Measurements from ENCODE around the gene LENG8. TPM values are rescaled to one million over a fixed set of nuclear protein-coding genes. Genes with fewer than 3 reads are reported as not detected.

LENG8 gene
- total and polyA plus RNA-seq, 2 of the 4 experiments (the other 2 are of a cell fraction) = 21.1 to 93.9 TPM

- no peak overlapping the region for H3K56ac ChIP-seq (ENCODE audit: extremely low read depth, insufficient read depth, low read length)
- H3K14ac ChIP-seq (replicated peaks; ENCODE audit: low read depth, low read length) = no peak overlapping the region
- no peak for ATAC-seq (ENCODE audit: low read depth)
- intact Hi-C loops (cut with micrococcal nuclease) (no loop called here), dilution Hi-C loops (cut with HindIII; ENCODE audit: low sequenced_read_pairs, unreplicated experiment) (no loop called here), in situ Hi-C loops (cut with MboI; ENCODE audit: low sequenced_read_pairs) (loop anchor here (10.0 to 25.0 kb wide), 6 partner anchors 250 to 1682 kb away; partner anchors contain the start of genes NAT14, NDUFA3, OSCAR and PRPF31)
- no peak overlapping the region for H4K91ac ChIP-seq (ENCODE audit: insufficient read depth, low read depth, low read length)
- ChIA-PET CTCF (no interaction called here), POLR2A (ENCODE audit: unreplicated experiment) (no interaction called here)
- peaks cover 86% of the 10 kb centered on the region for H4K20me1 ChIP-seq (ENCODE audit: insufficient read depth, low read length)
- peaks cover 12% of the 10 kb centered on the region; the same call in 1 of the 2 replicates for H3K9me1 ChIP-seq (ENCODE audit: insufficient read depth, low read length)
- no peak overlapping the region for H2BK15ac ChIP-seq (ENCODE audit: low read depth, low read length)
- no peak overlapping the region for H3K9ac ChIP-seq (ENCODE audit: low read depth, low read length)
- H3K4ac ChIP-seq (ENCODE audit: low read depth, low read length) = no peak overlapping the region
- no peak overlapping the region for H4K8ac ChIP-seq (ENCODE audit: low read depth in 2 of 2, low read length in 2 of 2)
- TF ChIP-seq MAFK (IDR thresholded peaks at IDR 0.05; ENCODE audit: low read depth, low read length) = no peak
- TF ChIP-seq, protein P1, sequence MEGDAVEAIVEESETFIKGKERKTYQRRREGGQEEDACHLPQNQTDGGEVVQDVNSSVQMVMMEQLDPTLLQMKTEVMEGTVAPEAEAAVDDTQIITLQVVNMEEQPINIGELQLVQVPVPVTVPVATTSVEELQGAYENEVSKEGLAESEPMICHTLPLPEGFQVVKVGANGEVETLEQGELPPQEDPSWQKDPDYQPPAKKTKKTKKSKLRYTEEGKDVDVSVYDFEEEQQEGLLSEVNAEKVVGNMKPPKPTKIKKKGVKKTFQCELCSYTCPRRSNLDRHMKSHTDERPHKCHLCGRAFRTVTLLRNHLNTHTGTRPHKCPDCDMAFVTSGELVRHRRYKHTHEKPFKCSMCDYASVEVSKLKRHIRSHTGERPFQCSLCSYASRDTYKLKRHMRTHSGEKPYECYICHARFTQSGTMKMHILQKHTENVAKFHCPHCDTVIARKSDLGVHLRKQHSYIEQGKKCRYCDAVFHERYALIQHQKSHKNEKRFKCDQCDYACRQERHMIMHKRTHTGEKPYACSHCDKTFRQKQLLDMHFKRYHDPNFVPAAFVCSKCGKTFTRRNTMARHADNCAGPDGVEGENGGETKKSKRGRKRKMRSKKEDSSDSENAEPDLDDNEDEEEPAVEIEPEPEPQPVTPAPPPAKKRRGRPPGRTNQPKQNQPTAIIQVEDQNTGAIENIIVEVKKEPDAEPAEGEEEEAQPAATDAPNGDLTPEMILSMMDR (conservative IDR thresholded peaks at IDR 0.05; ENCODE audit: low read depth, low read length) = no peak
- no peak for TF ChIP-seq SMC3 (IDR thresholded peaks at IDR 0.05; ENCODE audit: low read depth, low read length)
- no peak for TF ChIP-seq RAD21 (IDR thresholded peaks at IDR 0.05; ENCODE audit: low read length)
- no peak for TF ChIP-seq FOS (IDR thresholded peaks at IDR 0.05; ENCODE audit: low read depth, low read length)
- TF ChIP-seq POLR2A (IDR thresholded peaks at IDR 0.05; ENCODE audit: low read depth, low read length) = no peak
- no peak for TF ChIP-seq NFE2L2 (IDR thresholded peaks at IDR 0.05; ENCODE audit: low read depth, low read length)
- no peak for TF ChIP-seq RCOR1 (IDR thresholded peaks at IDR 0.05; ENCODE audit: insufficient replicate concordance, low read length)
- TF ChIP-seq CEBPB (IDR thresholded peaks at IDR 0.05; ENCODE audit: low read depth, low read length) = no peak
- no peak for TF ChIP-seq BHLHE40 (IDR thresholded peaks at IDR 0.05; ENCODE audit: low read depth, low read length)
- TF ChIP-seq CHD1 (IDR thresholded peaks at IDR 0.05; ENCODE audit: low read depth, low read length) = no peak
- no peak for TF ChIP-seq RFX5 (IDR thresholded peaks at IDR 0.05; ENCODE audit: low read depth, low read length)
- TF ChIP-seq USF2 (IDR thresholded peaks at IDR 0.05; ENCODE audit: low read depth, low read length) = no peak
- no peak overlapping the region for H3K4me2 ChIP-seq (ENCODE audit: low read depth, low read length)
- no peak for DNase-seq
- no peaks in the 10 kb centered on the region for H3K9me3 ChIP-seq (ENCODE audit: control insufficient read depth, insufficient read depth, low read length)
- H3K79me1 ChIP-seq (ENCODE audit: low read depth in 1 of 2, low read length in 2 of 2) = peaks cover 18 to 73% of the 10 kb centered on the region in 2 experiments
- no peak overlapping the region for H4K5ac ChIP-seq (ENCODE audit: low read depth, low read length)
- peaks cover 90% of the 10 kb centered on the region for H3K36me3 ChIP-seq (ENCODE audit: control insufficient read depth, insufficient read depth, low read length)
- H2AK9ac ChIP-seq (replicated peaks; ENCODE audit: low read depth, low read length, poor library complexity) = no peak overlapping the region
- H3K23ac ChIP-seq (ENCODE audit: low read depth, low read length) = no peak overlapping the region
- H3K4me3 ChIP-seq (ENCODE audit: insufficient read depth, low read depth, low read length) = no peak overlapping the region
- H2BK20ac ChIP-seq (ENCODE audit: low read depth, low read length) = no peak overlapping the region
- H2BK5ac ChIP-seq (ENCODE audit: low read depth, low read length, poor library complexity, severe bottlenecking) = no peak overlapping the region
- no peaks in the 10 kb centered on the region for H3K27me3 ChIP-seq (ENCODE audit: control insufficient read depth, insufficient read depth, low read length)
- H3K4me1 ChIP-seq (ENCODE audit: control insufficient read depth, insufficient read depth, low read length) = peaks cover 6% of the 10 kb centered on the region
- no peak overlapping the region for H2BK120ac ChIP-seq (ENCODE audit: low read depth, low read length)
- H3K27ac ChIP-seq (ENCODE audit: insufficient read depth, low read length) = no peak overlapping the region
- H2AK5ac ChIP-seq (ENCODE audit: low read depth, low read length) = no peak overlapping the region
- H3K18ac ChIP-seq (ENCODE audit: low read depth, low read length) = no peak overlapping the region
- 92% methylated on average over 9 of the region's 33 CpGs; no CpG with 5 or more reads in 1 of the 2 experiments for WGBS, 2 experiments (ENCODE audit: extremely low coverage in 2 of 2, insufficient read length in 1 of 2)
- no TSS peak for BruUV-seq (replicated peaks)
- H2AFZ ChIP-seq (replicated peaks; ENCODE audit: low read length, poor library complexity) = no peak overlapping the region
These were observed 6.0 kb downstream of the LENG8 start for GRCh38 chr19:54454781-54455675.

All from IMR-90 (cell line).